ENCODE results near the gene MAGEA8. TPM values are rescaled to one million over a fixed set of nuclear protein-coding genes. Genes with fewer than 3 reads are reported as not detected.

The MAGEA8 gene
- total and polyA plus RNA-seq, 9 of the 15 experiments (the other 6 are each of a cell fraction or from before 2014, with no cell fraction given) = 0.49 to 4.6 (median 1.9) TPM

DNA sequence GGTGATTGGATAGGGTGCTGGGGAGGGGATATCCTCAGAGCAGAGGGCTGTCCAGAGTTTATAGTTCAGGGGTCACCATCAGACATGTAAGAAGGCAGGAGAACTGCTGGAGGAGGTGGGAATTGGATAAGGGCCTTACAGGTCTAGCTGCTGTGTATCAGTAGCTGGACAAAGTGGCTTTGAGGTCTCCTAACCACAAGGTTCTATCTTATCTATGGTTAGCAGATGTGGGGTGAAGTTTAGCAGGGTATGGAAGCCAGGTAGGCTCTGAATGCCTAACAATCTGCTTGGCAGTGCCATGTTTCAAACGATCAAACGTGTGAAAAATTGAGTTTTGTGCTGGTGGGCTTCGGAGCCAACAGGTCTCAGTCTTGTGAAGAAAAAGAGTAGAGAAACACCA is 32.1 kb upstream of the MAGEA8 start (continued):
- TF ChIP-seq, protein P1, sequence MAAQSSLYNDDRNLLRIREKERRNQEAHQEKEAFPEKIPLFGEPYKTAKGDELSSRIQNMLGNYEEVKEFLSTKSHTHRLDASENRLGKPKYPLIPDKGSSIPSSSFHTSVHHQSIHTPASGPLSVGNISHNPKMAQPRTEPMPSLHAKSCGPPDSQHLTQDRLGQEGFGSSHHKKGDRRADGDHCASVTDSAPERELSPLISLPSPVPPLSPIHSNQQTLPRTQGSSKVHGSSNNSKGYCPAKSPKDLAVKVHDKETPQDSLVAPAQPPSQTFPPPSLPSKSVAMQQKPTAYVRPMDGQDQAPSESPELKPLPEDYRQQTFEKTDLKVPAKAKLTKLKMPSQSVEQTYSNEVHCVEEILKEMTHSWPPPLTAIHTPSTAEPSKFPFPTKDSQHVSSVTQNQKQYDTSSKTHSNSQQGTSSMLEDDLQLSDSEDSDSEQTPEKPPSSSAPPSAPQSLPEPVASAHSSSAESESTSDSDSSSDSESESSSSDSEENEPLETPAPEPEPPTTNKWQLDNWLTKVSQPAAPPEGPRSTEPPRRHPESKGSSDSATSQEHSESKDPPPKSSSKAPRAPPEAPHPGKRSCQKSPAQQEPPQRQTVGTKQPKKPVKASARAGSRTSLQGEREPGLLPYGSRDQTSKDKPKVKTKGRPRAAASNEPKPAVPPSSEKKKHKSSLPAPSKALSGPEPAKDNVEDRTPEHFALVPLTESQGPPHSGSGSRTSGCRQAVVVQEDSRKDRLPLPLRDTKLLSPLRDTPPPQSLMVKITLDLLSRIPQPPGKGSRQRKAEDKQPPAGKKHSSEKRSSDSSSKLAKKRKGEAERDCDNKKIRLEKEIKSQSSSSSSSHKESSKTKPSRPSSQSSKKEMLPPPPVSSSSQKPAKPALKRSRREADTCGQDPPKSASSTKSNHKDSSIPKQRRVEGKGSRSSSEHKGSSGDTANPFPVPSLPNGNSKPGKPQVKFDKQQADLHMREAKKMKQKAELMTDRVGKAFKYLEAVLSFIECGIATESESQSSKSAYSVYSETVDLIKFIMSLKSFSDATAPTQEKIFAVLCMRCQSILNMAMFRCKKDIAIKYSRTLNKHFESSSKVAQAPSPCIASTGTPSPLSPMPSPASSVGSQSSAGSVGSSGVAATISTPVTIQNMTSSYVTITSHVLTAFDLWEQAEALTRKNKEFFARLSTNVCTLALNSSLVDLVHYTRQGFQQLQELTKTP (IDR thresholded peaks at IDR 0.05; ENCODE audit: low read depth in 1 of 2, partially characterized antibody in 2 of 2) = no peak
- TF ChIP-seq ZNF57 (CRISPR knock-in tag; IDR thresholded peaks at IDR 0.05) (no peak), SMAD4 (CRISPR knock-in tag; conservative IDR thresholded peaks at IDR 0.05) (0 out of 2 replicates have a peak, but pooled peaks have one; percentile 43), TCF3 (CRISPR knock-in tag; IDR thresholded peaks at IDR 0.05) (peak; percentile 87), MTA3 (IDR thresholded peaks at IDR 0.05; ENCODE audit: borderline replicate concordance) (0 out of 2 replicates have a peak, but pooled peaks have one; percentile 23), EHMT2 (IDR thresholded peaks at IDR 0.05) (no peak), SRSF9 (IDR thresholded peaks at IDR 0.05; ENCODE audit: borderline replicate concordance, low read depth, low read length) (no peak), MXI1 (IDR thresholded peaks at IDR 0.05; ENCODE audit: low read depth, low read length) (no peak), CBFA2T3 (IDR thresholded peaks at IDR 0.05) (peak; percentile 94), SRSF7 (optimal IDR thresholded peaks at IDR 0.05; ENCODE audit: low read depth, low read length) (no peak), RBBP5 (IDR thresholded peaks at IDR 0.05; ENCODE audit: borderline replicate concordance, insufficient read depth, low read length, poor library complexity, severe bottlenecking) (no peak), ZFP1 (CRISPR knock-in tag; IDR thresholded peaks at IDR 0.05) (peak; percentile 100), HNRNPK (IDR thresholded peaks at IDR 0.05; ENCODE audit: low read depth, low read length, poor library complexity, severe bottlenecking) (no peak), SAFB (IDR thresholded peaks at IDR 0.05; ENCODE audit: borderline replicate concordance, low read depth, low read length) (no peak), TCF15 (CRISPR knock-in tag; IDR thresholded peaks at IDR 0.05) (no peak), ADNP (tag; IDR thresholded peaks at IDR 0.05) (no peak)
- TF ChIP-seq, protein P2, sequence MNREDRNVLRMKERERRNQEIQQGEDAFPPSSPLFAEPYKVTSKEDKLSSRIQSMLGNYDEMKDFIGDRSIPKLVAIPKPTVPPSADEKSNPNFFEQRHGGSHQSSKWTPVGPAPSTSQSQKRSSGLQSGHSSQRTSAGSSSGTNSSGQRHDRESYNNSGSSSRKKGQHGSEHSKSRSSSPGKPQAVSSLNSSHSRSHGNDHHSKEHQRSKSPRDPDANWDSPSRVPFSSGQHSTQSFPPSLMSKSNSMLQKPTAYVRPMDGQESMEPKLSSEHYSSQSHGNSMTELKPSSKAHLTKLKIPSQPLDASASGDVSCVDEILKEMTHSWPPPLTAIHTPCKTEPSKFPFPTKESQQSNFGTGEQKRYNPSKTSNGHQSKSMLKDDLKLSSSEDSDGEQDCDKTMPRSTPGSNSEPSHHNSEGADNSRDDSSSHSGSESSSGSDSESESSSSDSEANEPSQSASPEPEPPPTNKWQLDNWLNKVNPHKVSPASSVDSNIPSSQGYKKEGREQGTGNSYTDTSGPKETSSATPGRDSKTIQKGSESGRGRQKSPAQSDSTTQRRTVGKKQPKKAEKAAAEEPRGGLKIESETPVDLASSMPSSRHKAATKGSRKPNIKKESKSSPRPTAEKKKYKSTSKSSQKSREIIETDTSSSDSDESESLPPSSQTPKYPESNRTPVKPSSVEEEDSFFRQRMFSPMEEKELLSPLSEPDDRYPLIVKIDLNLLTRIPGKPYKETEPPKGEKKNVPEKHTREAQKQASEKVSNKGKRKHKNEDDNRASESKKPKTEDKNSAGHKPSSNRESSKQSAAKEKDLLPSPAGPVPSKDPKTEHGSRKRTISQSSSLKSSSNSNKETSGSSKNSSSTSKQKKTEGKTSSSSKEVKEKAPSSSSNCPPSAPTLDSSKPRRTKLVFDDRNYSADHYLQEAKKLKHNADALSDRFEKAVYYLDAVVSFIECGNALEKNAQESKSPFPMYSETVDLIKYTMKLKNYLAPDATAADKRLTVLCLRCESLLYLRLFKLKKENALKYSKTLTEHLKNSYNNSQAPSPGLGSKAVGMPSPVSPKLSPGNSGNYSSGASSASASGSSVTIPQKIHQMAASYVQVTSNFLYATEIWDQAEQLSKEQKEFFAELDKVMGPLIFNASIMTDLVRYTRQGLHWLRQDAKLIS (CRISPR knock-in tag; IDR thresholded peaks at IDR 0.05) = no peak
- TF ChIP-seq, protein P3, sequence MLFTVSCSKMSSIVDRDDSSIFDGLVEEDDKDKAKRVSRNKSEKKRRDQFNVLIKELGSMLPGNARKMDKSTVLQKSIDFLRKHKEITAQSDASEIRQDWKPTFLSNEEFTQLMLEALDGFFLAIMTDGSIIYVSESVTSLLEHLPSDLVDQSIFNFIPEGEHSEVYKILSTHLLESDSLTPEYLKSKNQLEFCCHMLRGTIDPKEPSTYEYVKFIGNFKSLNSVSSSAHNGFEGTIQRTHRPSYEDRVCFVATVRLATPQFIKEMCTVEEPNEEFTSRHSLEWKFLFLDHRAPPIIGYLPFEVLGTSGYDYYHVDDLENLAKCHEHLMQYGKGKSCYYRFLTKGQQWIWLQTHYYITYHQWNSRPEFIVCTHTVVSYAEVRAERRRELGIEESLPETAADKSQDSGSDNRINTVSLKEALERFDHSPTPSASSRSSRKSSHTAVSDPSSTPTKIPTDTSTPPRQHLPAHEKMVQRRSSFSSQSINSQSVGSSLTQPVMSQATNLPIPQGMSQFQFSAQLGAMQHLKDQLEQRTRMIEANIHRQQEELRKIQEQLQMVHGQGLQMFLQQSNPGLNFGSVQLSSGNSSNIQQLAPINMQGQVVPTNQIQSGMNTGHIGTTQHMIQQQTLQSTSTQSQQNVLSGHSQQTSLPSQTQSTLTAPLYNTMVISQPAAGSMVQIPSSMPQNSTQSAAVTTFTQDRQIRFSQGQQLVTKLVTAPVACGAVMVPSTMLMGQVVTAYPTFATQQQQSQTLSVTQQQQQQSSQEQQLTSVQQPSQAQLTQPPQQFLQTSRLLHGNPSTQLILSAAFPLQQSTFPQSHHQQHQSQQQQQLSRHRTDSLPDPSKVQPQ (CRISPR knock-in tag; IDR thresholded peaks at IDR 0.05; ENCODE audit: borderline replicate concordance) = no peak

Measured in K562 (cell line).